EL (cell line): ENCODE measurements around the gene IFT25.

Source experiments
- DNase-seq: peaks from one replicate; pipeline ENCODE4 v3.0.0-alpha.2; 2016

Gene IFT25

DNA sequence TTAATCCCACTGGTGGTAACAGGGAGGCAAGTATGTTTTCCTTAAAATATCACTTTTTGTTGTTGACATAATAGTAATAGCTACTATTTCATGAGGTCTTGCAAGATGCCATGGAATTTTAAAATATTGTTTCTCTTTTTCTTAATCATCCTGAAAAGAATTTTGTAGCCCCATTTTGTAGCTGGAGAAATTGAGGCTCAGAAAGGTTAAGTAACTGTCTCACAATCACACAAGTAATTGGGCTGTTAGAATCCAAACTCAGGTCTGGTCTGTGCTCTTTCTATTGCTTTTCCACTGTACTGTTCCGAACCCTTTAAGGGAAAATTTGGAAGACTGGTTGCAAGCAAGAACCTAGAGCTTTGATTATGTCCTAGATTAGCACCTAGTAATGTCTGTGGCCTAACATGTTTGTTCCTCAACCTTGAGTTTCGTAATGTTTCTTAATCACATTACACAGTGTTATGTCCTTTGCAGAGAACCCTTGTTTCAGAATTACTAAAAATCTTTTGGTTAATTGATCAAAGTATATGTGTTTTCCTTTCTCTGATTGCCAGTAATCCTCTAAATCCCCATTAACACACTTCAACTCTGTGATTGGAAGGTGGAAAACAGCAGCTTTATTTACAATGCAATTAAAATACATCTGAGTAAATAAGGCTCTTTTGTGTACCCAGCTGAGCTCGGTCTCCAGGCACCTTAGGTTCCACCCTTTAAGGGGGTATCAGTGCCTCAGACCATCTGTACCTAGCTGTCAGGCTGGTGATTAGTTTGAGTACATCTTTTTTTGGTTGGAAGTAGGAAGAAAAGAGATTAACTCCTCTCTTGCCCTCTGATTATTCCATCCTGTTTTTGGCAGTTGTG is 11.0 kb upstream of the IFT25 start:
- DNase-seq: no peak

DNA sequence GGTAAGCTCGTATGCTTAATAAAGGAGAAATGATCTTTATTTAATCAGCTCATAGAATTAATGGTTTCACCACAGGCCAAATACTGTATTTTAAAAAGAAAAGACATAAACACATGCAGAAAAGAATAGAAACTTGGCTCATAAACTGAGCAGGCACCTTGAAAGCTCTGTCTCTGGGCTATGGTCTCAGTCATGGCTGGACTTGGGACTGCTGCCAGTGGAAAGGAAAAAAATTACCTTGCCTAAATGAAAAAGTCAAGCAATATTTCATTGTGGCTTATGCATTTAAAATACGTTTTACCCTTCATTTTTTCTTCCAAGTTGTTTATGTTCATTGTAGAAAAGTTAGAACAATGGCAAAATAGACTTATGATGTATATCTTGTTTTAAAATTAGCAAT is 8.6 kb upstream of the IFT25 start:
- no peak for DNase-seq

- no peak for DNase-seq
These were observed 6.2 kb upstream of the IFT25 start for GRCh38 chr1:53951697-53952096.

- peak; percentile 52 for DNase-seq
These were observed 3.8 kb upstream of the IFT25 start for GRCh38 chr1:53949023-53949990.

- no peak for DNase-seq
These were observed 2.8 kb upstream of the IFT25 start for GRCh38 chr1:53948291-53948690.

DNA sequence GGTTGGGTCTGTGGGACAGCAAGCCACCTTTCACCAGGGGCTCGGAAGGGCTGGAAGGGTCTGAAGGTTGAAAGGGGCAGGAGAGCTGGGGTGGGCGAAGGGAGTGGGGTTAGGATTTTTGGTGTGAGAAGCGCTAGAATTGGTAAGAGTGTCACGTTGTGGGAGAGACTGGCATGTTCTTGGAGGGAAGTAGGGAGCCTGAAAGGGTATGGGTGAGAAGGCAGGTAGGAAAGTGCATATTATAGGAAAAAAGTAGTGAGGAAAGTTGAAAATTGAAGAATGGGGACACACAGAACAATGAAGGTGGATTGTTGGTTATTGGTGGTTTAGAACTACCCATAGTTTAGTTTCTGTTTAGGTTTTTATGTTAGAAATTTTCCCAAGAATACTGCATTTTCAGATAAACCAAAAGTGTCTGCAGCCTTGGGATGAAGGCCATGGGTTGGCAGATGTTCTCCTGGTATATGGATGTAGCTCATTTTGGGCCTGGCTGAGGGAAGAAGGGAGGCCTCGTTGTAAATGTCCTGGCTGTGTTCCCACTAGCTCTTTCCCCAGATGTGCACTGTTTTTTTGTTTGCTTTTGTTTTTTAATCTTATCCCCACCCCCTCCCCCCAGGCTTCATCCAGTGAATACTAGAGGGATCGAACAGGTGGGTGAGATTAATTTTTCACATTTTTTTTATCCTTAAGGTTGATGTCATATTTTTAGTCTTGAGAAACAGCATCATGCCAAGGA is 1.8 kb upstream of the IFT25 start:
- no peak for DNase-seq

DNA sequence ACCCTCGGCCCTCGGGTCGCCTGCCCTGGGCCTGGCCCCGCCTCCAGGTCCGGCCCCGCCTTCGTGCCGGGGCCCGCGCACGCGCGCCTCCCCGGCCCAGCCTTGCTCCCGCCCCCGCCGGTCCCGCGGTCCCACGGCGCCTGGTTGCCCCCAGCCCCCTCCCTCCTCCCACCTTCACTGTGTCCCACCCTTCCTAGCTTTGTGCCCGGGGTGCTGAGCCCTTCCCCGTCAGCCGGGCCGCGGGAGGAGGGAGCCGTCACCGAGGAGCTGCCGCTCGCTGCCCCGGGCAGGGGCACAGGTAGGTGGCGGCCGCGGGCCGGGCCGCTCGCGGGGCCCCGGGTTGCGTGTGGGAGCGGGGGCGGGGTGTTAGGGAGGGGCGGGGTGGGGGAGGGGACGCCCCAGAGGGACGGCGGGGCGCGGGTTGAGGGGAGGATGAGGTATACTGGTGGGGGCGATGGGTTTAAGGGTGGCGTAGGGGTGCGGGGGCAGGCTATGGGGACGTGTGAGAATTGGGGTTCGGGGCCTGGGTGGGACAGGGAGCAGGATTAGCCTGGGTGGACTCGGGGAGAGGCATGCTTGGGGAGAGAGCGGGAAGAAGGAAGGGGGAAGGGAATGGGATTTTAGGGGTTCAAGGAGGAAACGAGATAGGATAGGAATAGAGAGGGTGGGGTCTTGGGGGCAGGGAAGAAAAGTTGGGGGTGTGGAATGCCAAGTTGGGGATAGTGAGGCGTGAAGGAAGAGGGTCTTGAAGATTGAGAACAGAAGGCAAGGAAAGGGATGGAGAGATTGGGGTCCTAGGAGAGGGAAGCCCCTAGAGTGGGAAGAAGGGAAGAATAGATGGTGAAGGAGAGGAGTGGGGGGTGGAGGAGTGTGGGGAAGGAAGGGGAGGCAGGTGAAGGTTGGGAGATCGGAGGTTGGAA is 1.0 kb upstream of the IFT25 start, which contains the start of gene LRRC42:
TSS of gene LRRC42 (plus strand) at position 99 of the 920 bp plus-strand sequence. CDS start 5,650 bp downstream, outside the sequence.
- DNase-seq: no peak

DNA sequence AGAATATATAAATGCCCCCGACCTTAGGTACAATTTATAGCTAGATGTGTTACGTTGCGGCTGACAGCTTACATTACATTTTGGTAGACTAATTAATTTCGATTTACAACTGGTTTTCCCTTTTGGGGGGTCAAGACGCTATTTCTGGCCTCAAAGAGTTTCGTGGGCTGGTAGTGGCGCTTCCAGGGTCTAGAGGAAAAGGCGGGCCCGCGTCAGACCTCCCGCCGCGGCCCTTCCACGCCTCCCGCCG is 391 bp downstream of the IFT25 start:
- DNase-seq: no peak

DNA sequence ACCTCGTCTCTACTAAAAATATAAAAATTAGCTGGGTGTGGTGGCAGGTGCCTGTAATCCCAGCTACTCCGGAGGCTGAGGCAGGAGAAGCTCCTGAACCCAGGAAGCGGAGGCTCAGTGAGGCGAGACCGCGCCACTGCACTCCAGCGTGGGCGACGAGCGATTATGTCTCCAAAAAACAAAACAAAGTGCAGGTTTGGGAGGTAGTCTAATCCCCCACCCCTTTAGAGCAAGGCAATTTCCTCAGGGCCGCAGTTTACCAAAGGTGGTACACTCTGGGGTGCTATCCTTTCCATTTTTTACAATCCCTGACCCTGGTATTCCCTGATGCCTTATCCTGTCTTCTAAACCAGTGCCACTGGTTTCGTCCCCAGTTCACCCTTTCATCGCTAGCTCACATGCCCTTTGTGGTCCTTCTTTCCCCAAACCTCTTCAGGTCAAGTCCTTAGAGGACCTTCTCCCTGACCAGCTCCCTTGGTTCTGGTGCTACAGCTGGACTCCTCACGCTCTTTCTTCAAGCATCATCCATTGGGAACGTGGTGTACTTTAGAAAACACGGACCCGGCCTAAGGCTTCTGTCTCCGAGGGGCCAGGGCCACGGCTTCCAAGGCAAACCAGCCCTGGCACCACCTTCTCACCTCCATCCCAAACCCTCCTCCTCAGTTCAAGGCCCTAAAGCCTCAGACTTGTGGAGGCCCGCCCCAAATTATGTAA is 873 bp downstream of the IFT25 start:
- peak; percentile 24 for DNase-seq

DNA sequence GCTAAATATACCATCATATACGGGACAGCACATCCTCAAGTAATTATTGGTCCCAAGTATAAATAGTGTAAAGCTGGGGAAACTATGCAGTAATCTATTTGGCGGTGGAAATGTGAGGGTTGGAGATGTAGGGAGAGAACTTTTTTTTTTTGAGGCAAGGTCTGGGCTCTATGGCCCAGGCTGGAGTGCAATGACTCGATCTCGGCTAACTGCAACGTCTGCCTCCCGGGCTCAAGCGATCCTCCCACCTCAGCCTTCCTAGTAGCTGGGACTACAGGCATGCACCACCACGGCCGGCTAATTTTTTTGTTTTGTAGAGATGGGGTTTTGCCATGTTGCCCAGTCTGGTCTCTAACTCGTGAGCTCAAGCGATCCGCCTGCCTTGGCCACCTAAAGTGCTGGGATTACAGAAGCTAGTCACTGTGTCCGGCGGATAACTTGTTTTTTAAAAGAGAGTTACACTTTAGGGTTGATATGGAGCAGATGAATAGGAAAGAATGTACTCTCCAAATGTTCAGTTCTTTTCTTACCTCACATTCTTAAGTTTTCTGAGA is 1.9 kb downstream of the IFT25 start:
- no peak for DNase-seq

DNA sequence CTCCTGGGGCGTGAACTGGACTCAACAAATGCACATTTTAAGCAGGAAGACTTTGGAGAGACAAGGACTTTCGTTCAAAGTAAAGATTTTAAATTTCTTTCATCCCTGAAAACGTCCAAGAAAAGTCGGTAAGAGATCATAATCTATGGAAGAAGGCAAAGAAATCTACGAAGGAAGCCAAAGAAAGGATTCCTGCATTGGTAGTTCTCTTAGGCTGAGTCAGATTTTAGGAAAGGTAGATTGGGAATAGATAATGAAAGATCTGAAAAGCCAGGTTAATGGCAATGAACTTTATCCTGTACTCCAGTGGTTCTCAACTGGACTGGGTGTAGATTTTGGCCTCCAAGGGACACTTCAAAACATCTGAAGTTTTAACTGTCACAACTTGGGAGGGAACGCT is 2.4 kb downstream of the IFT25 start:
- no peak for DNase-seq

DNA sequence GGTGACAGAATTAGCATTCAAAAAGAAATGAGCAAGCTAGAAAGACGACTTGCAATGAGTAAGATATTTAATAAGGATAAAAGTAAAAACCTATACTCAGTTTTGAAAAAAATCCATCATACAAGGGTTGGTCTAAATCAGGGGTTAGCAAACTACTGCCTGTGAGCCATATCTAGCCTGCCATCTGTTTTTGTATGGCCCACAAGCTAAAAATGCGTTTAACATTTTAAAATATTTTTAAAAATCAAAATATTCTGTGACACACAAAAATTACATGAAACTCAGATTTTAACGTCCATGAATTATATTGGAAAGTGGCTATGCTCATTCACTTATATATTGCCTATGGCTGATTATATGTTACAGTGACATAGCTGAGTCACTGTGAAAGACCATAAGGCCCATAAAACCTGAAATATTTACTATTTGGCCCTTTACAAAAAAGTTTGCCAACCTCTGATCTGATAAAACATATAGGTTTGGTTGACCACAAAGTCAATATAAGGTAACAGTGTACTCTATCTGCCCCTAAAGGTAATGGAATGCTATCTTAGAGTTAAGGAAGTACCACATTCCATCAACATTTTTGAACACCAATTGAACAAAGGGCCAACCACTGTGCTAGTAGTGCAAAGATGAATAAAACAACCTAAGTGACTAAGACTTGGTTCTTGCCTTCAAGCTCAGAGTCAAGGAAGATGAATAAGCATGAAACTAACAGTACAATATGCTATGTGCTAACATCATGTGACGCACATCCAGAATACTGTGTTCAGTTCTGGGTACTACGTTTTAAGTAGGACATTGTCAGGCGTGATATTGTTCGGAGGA is 3.2 kb downstream of the IFT25 start:
- DNase-seq: no peak

- DNase-seq: no peak
These were observed 7.2 kb downstream of the IFT25 start for GRCh38 chr1:53938136-53938830.

DNA sequence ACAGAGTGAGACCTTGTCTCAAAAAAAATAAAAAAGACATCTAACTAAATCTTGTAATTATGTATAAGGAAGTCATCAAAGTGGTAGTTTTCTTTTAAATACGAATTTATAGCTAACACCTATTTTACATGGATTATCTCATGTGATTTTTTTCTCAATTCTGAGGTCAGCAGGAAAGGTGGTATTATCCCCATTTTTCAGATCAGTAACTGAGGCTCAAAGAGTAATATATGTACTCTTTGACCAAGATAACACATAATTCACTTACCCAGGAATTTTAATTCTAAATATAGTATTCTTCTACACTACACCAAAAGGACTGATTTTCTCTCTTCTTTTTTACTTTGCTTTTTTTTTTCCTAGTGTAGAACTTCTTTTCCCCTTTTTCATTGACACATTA is 9.1 kb downstream of the IFT25 start:
- DNase-seq: no peak

- DNase-seq: no peak
These were observed 11.2 kb downstream of the IFT25 start for GRCh38 chr1:53934170-53934765.

- no peak for DNase-seq
These were observed 14.0 kb downstream of the IFT25 start for GRCh38 chr1:53931523-53931922.

DNA sequence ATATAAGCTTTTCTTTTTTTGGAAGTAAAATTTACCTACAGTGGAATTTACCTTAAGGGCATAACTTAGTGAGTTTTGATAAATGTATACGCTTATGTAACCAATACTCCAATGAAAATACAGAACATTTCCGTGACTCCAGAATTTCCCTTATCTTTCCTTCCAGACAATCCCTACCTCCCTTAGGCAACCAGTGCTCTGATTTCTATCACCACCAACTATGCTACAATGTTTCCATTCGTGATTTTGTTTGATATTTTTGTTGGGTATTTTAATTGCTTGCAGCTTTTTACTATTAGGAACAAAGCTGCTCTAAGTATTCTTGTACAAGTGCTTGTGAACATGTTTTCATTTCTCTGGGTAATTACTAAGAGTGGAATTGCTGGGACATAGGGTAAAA is 14.6 kb downstream of the IFT25 start:
- DNase-seq: no peak

DNA sequence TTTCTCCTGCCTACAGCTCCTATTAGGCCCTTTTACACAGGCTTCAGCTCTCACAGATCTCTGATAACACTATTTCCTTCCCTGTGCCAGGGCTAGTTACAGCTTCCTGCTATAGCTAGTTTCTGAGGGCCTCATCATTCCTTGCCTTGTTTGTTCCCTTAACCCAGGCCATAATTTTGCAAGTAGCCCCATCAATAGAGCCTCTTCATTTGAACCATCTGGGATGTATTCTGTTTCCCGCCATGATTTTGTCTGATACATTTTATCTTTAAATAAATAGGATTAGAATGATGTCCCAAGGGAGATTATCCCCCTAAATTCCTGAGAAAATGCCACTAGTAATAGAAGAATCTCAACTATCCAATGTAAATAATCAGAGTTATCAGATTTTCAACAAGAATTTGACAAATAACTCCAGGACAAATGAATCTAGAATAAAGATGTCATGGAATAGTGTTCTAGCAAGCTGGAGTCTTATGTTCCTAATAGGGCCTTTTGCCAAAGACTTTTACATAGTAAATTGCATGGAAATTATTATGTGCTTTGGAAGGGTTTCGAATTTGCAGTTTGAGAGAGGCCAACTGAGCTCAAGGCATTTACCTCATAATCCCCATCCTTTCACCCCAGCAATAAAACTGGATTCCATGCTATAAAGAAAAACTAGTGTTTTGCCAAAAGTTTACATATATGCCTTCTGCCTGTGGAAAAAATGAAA is 16.1 kb downstream of the IFT25 start:
- DNase-seq: no peak
